Measurements from ENCODE around the gene PRTN3. TPM values are rescaled to one million over a fixed set of nuclear protein-coding genes. Genes with fewer than 3 reads are reported as not detected.

PRTN3 gene
- polyA plus RNA-seq, 1 of the 3 experiments (the other 2 are of a cell fraction), result not detected

GRCh38 chr19:875265-875879 lies 34.6 kb downstream of the PRTN3 start:
- ChIA-PET CTCF (no interaction called here), POLR2A (no interaction called here)
- Histone ChIP-seq H4K20me1 (ENCODE audit: insufficient read depth) (no peaks in the 10 kb centered on the region), H3F3A (replicated peaks; ENCODE audit: insufficient read depth) (peaks cover 12% of the 10 kb centered on the region), H3K9ac (no peak overlapping the region), H2AFZ (ENCODE audit: low read depth) (no peak overlapping the region), H3K27ac (ENCODE audit: low read depth in 2 of 2, low read length in 1 of 2) (no peak overlapping the region), H3K27me3 (ENCODE audit: insufficient read depth) (no peaks in the 10 kb centered on the region), H3K9me3 (no peaks in the 10 kb centered on the region), H3K4me3 (ENCODE audit: low read depth in 2 of 2, low read length in 1 of 2) (no peak overlapping the region), H3K4me2 (no peak overlapping the region), H3K36me3 (replicated peaks in 1 of 2; ENCODE audit: control insufficient read depth in 1 of 2, insufficient read depth in 2 of 2, low read length in 1 of 2) (peaks cover 3 to 36% of the 10 kb centered on the region in 2 experiments), H3K79me2 (ENCODE audit: insufficient read depth) (no peaks in the 10 kb centered on the region), H3K4me1 (ENCODE audit: control insufficient read depth in 1 of 2, insufficient read depth in 2 of 2, low read depth in 1 of 2, low read length in 1 of 2) (peaks cover 0 to 16% of the 10 kb centered on the region in 2 experiments; a peak in 1 of 4 replicates), H3K9me2 (no peaks in the 10 kb centered on the region)
- WGBS (ENCODE audit: low lambda C conversion rate), result 94% methylated on average over 26 of the region's 28 CpGs
- no peak for TF ChIP-seq RAD21 (IDR thresholded peaks at IDR 0.05; ENCODE audit: low read length)
- TF ChIP-seq SIN3A (IDR thresholded peaks at IDR 0.05; ENCODE audit: borderline replicate concordance, low read depth, low read length), result no peak
- no peak for TF ChIP-seq CHD2 (IDR thresholded peaks at IDR 0.05; ENCODE audit: low read length, partially characterized antibody)
- no peak for TF ChIP-seq EZH2phosphoT487 (IDR thresholded peaks at IDR 0.05; ENCODE audit: borderline replicate concordance, low read depth)
- TF ChIP-seq CTCF (IDR thresholded peaks at IDR 0.05), result peak; percentile 7; the same call in 1 of the 2 replicates
- TF ChIP-seq ZBTB33 (IDR thresholded peaks at IDR 0.05; ENCODE audit: borderline replicate concordance, low read depth), result no peak
- DNase-seq, result no peak

- Histone ChIP-seq H3K4me1 (ENCODE audit: control insufficient read depth in 1 of 2, insufficient read depth in 2 of 2, low read depth in 1 of 2, low read length in 1 of 2) (peaks cover 0 to 10% of the 10 kb centered on the region in 2 experiments; a peak in 1 of 4 replicates), H2AFZ (ENCODE audit: low read depth) (no peak overlapping the region), H3K9me2 (no peaks in the 10 kb centered on the region), H3K4me2 (no peak overlapping the region), H3K79me2 (ENCODE audit: insufficient read depth) (no peaks in the 10 kb centered on the region), H3F3A (replicated peaks; ENCODE audit: insufficient read depth) (peaks cover 11% of the 10 kb centered on the region), H3K9me3 (no peaks in the 10 kb centered on the region), H3K4me3 (ENCODE audit: low read depth in 2 of 2, low read length in 1 of 2) (no peak overlapping the region), H3K9ac (no peak overlapping the region), H3K27ac (ENCODE audit: low read depth in 2 of 2, low read length in 1 of 2) (no peak overlapping the region), H3K36me3 (replicated peaks in 1 of 2; ENCODE audit: control insufficient read depth in 1 of 2, insufficient read depth in 2 of 2, low read length in 1 of 2) (peaks cover 5 to 34% of the 10 kb centered on the region in 2 experiments), H3K27me3 (ENCODE audit: insufficient read depth) (no peaks in the 10 kb centered on the region), H4K20me1 (ENCODE audit: insufficient read depth) (no peaks in the 10 kb centered on the region)
- POLR2A ChIA-PET, result no interaction called here
- WGBS (ENCODE audit: low lambda C conversion rate), result 92% methylated on average over 18 of the region's 18 CpGs
- no peak for DNase-seq
- TF ChIP-seq POLR2AphosphoS5 (IDR thresholded peaks at IDR 0.05; ENCODE audit: low read depth, low read length) (no peak), NRF1 (IDR thresholded peaks at IDR 0.05; ENCODE audit: low read depth, low read length) (no peak), RAD21 (IDR thresholded peaks at IDR 0.05; ENCODE audit: low read length) (no peak), ELF1 (IDR thresholded peaks at IDR 0.05) (no peak), YY1 (IDR thresholded peaks at IDR 0.05; ENCODE audit: low read depth) (no peak), MXI1 (IDR thresholded peaks at IDR 0.05; ENCODE audit: low read depth, low read length) (no peak), JUND (IDR thresholded peaks at IDR 0.05) (no peak), USF2 (IDR thresholded peaks at IDR 0.05; ENCODE audit: borderline replicate concordance, low read depth, low read length) (no peak), EZH2phosphoT487 (IDR thresholded peaks at IDR 0.05; ENCODE audit: borderline replicate concordance, low read depth) (no peak), EP300 (IDR thresholded peaks at IDR 0.05; ENCODE audit: borderline replicate concordance in 1 of 2, low read depth in 1 of 2, low read length in 1 of 2) (no peak), RXRA (IDR thresholded peaks at IDR 0.05; ENCODE audit: borderline replicate concordance, low read depth) (no peak), FOXM1 (IDR thresholded peaks at IDR 0.05; ENCODE audit: low read depth) (no peak), FOSL2 (IDR thresholded peaks at IDR 0.05; ENCODE audit: borderline replicate concordance, low read depth) (no peak), CHD2 (IDR thresholded peaks at IDR 0.05; ENCODE audit: low read length, partially characterized antibody) (no peak), USF1 (IDR thresholded peaks at IDR 0.05; ENCODE audit: borderline replicate concordance, low read depth) (no peak), RCOR1 (IDR thresholded peaks at IDR 0.05; ENCODE audit: low read length) (no peak), SIN3A (IDR thresholded peaks at IDR 0.05; ENCODE audit: borderline replicate concordance, low read depth, low read length) (no peak), TCF12 (IDR thresholded peaks at IDR 0.05) (no peak)
- CTCF ChIA-PET, result no interaction called here
Measured at GRCh38 chr19:876089-876488, 35.3 kb downstream of the PRTN3 start.

Measured in SK-N-SH (cell line).